H1 (cell line): ENCODE results near the gene TTPAL. TPM values are rescaled to one million over a fixed set of nuclear protein-coding genes. Genes with fewer than 3 reads are reported as not detected.

ENCODE experiments used
- BACH1 ChIP-seq: IDR thresholded peaks from 2 replicates; pipeline ENCODE4 v1.6.1; 2012; ENCODE audit warnings: low read length, improper control_type of control experiment
- EP300 ChIP-seq, 2 experiments: IDR thresholded peaks; 1 replicate in 1 of 2; 2 replicates in 1 of 2; pipeline ENCODE4 v1.6.1; 2011 to 2012; ENCODE audit warnings: low read depth in 2 of 2, low read length in 2 of 2, mild to moderate bottlenecking in 2 of 2, borderline replicate concordance in 1 of 2, inconsistent platforms in 1 of 2, moderate library complexity in 1 of 2
- PHF8 ChIP-seq: fragments of 200-600 bp; sonication (generic); conservative IDR thresholded peaks from 2 replicates; pipeline ENCODE4 v1.7.1; 2012; ENCODE audit warnings: low read depth, mild to moderate bottlenecking, inconsistent platforms, low read length, moderate library complexity
- polyA plus RNA-seq, 7 experiments: library from polyadenylated mRNA; depleted of rRNA in 3 of 7; stranded (reverse) in 5 of 7; unstranded in 2 of 7; fragments of >200 nt in 5 of 7; fragments of 200-250 nt in 2 of 7; gene quantifications; 1 replicate in 5 of 7; 2 replicates in 1 of 7; 4 replicates in 1 of 7; pipeline versions ENCODE4 v1.2.1 to v1.2.3, GENCODE V29; 2011 to 2013; ENCODE audit warnings: missing spikeins in 2 of 7, mixed read lengths in 2 of 7
- total RNA-seq: library from RNA; stranded (reverse); fragmentation: NEBNext Ultra II Directional; extraction: Animal tissue kit (Norgen Biotek cat#: 25700); gene quantifications from 2 replicates; pipeline ENCODE4 v1.2.1, GENCODE V29; 2021

Gene TTPAL
- total and polyA plus RNA-seq, 2 of the 8 experiments (the other 6 are each of a cell fraction or from before 2014, with no cell fraction given): 2.8 to 14.0 TPM

DNA sequence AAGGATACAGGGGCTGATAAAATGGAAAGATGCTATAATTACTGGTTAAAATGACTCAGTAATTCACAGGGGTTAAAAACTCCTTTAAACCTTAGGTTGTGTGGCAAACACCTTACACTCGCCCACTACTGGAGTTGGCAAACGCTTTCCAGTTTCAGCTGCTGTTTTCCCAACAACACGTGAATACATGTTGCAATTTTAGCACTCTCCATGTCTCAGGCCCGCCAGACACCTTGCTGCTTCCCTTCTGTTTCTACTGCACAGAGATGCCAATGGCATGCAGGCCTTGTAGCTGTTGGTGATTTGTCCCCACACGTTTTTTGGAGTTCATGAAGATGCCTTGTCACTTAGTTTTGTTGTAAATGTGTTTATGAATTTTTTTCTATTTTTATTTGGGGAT, 5.3 kb upstream of the TTPAL start (continued):
- no peak for TF ChIP-seq BACH1
- TF ChIP-seq PHF8: no peak
- no peak for TF ChIP-seq EP300 (IDR thresholded peaks at IDR 0.05; ENCODE audit: borderline replicate concordance in 1 of 2, low read depth in 2 of 2, low read length in 2 of 2)
